ENCODE measurements around the gene TAS2R1.

TAS2R1 gene

GRCh38 chr5:9588254-9588653, 41.9 kb downstream of the TAS2R1 start:
- no peak for DNase-seq (ENCODE audit: low spot score)

- DNase-seq (ENCODE audit: low spot score), result no peak
These were observed 43.0 kb downstream of the TAS2R1 start for GRCh38 chr5:9587135-9587534.

GRCh38 chr5:9582406-9582805, 47.7 kb downstream of the TAS2R1 start:
- no peak for DNase-seq (ENCODE audit: low spot score)
